ENCODE data around the gene RAB15. TPM values are rescaled to one million over a fixed set of nuclear protein-coding genes. Genes with fewer than 3 reads are reported as not detected.

RAB15 gene
- total RNA-seq, 1 experiment from 2014 or later, result 0.28 TPM

DNA sequence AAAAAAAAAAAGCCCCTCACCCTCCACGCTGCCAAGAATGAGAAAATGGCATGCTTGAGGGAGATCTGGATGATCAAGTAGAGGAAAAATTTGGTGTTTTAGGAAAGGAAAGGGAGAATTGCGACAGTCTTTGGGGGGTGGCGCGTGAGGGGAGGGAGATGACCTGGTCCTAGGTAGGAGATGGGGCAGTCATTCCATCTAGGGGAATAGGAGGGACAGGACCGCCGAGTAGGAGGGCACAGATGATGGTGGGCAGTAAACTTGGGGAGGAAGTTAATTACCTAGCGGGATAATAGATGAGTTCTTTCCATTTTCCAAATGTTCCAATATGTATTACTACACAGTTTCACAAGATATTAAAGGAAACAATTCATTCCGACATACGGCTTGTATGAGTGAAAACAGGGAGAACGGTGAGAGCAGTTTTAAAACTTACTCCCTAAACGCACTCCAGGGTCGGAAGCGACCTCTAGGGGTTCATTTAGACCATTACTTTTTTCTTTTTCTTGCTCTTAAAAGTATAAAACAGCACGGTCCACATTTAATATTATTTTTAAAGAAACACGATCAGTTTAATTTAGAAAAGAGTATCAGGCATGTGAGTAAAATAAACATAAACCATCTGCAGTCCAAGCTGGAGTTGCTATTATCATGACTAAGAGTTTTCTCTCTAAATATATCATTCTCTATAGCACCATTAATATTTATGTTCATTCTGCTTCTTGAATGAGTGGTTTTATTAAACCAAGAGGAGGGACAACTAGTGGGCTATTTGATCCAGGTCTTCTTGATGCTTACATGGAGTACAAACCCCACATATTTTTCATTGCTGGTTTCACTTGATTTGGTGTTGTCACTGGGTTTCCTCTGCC is 11.5 kb upstream of the RAB15 start:
- ChIA-PET CTCF (interaction anchor here (0.6 to 2.0 kb wide), 11 partner anchors 10 to 520 kb away, joined by 3 to 11 read pairs (median 3); no protein-coding TSS in a partner anchor), POLR2A (no interaction called here)
- H3K4me1 Mint-ChIP-seq (ENCODE audit: insufficient read depth, unreplicated experiment), result peaks cover 10% of the 10 kb centered on the region
- no peaks in the 10 kb centered on the region for H3K9me3 Mint-ChIP-seq (ENCODE audit: unreplicated experiment)
- BruUV-seq (replicated peaks), result no TSS peak
- H3K36me3 Mint-ChIP-seq (ENCODE audit: insufficient read depth, unreplicated experiment), result peaks cover 12% of the 10 kb centered on the region
- H3K4me3 Mint-ChIP-seq (ENCODE audit: unreplicated experiment), result peak overlapping the region; percentile 65
- TF ChIP-seq, protein P1, sequence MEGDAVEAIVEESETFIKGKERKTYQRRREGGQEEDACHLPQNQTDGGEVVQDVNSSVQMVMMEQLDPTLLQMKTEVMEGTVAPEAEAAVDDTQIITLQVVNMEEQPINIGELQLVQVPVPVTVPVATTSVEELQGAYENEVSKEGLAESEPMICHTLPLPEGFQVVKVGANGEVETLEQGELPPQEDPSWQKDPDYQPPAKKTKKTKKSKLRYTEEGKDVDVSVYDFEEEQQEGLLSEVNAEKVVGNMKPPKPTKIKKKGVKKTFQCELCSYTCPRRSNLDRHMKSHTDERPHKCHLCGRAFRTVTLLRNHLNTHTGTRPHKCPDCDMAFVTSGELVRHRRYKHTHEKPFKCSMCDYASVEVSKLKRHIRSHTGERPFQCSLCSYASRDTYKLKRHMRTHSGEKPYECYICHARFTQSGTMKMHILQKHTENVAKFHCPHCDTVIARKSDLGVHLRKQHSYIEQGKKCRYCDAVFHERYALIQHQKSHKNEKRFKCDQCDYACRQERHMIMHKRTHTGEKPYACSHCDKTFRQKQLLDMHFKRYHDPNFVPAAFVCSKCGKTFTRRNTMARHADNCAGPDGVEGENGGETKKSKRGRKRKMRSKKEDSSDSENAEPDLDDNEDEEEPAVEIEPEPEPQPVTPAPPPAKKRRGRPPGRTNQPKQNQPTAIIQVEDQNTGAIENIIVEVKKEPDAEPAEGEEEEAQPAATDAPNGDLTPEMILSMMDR (IDR thresholded peaks at IDR 0.05; ENCODE audit: unreplicated experiment), result peak; percentile 52
- peaks cover 12% of the 10 kb centered on the region for H3K27me3 Mint-ChIP-seq (ENCODE audit: insufficient read depth, unreplicated experiment)
- H3K27ac Mint-ChIP-seq (ENCODE audit: low read depth, unreplicated experiment), result no peak overlapping the region
- intact Hi-C loops (cut with micrococcal nuclease), result loop anchor here (2.0 to 10.0 kb wide), 2 partner anchors 161 to 309 kb away; no protein-coding TSS in a partner anchor
- DNase-seq (ENCODE audit: unreplicated experiment), result peak; percentile 66

DNA sequence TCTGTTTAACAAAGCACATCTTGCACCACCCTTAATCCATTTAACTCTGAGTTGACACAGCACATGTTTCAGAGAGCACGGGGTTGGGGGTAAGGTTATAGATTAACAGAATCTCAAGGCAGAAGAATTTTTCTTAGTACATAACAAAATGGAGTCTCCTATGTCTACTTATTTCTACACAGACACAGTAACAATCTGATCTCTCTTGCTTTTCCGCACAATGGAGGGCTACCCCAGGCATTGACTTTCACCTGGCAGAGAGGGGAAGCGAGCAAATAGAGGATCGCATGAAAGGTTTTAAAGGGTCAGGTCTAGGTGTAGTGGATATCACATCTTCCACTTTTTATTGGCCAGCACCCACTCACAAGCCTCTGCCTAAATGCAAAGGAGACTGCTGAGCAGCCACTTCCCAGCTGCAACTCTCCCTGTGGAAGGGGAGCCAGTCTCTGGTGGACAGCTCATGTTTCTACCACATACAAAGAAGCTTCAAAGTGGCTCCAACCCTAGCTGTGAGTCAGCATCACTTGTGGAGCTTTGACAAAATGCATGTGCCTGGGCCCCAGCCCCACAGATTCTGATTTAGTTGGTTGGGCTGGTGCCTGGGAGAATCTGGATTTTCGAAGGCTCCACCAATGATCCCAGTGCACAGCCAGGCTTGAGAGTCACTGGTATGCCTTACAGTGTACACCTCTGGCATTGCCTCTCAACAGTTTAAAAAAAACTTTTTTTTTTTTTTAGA is 7.4 kb upstream of the RAB15 start:
- no peak overlapping the region for H3K27ac Mint-ChIP-seq (ENCODE audit: low read depth, unreplicated experiment)
- TF ChIP-seq, protein P1 (IDR thresholded peaks at IDR 0.05; ENCODE audit: unreplicated experiment), result no peak
- intact Hi-C loops (cut with micrococcal nuclease), result loop anchor here (10.0 kb wide), 1 partner anchor 305 kb away; no protein-coding TSS in a partner anchor
- peaks cover 30% of the 10 kb centered on the region for H3K27me3 Mint-ChIP-seq (ENCODE audit: insufficient read depth, unreplicated experiment)
- no peaks in the 10 kb centered on the region for H3K9me3 Mint-ChIP-seq (ENCODE audit: unreplicated experiment)
- peaks cover 10% of the 10 kb centered on the region for H3K4me1 Mint-ChIP-seq (ENCODE audit: insufficient read depth, unreplicated experiment)
- ChIA-PET POLR2A (interaction anchor here (0.7 kb wide), 1 partner anchor 66 kb away, joined by 3 read pairs; no protein-coding TSS in a partner anchor), CTCF (interaction anchor here (0.7 to 0.8 kb wide), 2 partner anchors 218 to 304 kb away, joined by 4 read pairs; no protein-coding TSS in a partner anchor)
- no TSS peak for BruUV-seq (replicated peaks)
- H3K36me3 Mint-ChIP-seq (ENCODE audit: insufficient read depth, unreplicated experiment), result no peaks in the 10 kb centered on the region
- no peak for DNase-seq (ENCODE audit: unreplicated experiment)
- no peak overlapping the region for H3K4me3 Mint-ChIP-seq (ENCODE audit: unreplicated experiment)

DNA sequence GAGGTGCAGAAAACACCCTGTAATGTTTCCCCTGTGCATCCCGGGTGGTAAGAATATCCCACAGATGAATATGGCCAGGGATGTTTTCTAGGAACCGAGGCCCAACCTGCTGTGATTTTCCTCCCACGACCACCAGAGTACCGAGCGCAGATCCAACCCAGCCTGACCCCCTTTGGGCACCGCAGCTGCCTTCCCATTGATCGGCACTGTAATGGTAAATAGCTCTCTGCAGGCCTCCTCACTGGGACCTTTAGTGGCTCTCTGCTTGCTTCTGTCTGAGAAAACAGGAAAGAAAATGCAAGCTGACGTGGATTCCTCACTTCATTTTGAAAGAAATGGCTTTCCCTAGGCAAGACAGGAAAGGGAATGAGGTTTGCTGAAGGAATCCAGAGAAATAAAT is 2.4 kb upstream of the RAB15 start:
- Mint-ChIP-seq H3K4me1 (ENCODE audit: insufficient read depth, unreplicated experiment) (no peaks in the 10 kb centered on the region), H3K9me3 (ENCODE audit: unreplicated experiment) (no peaks in the 10 kb centered on the region), H3K36me3 (ENCODE audit: insufficient read depth, unreplicated experiment) (no peaks in the 10 kb centered on the region), H3K27me3 (ENCODE audit: insufficient read depth, unreplicated experiment) (peaks cover 18% of the 10 kb centered on the region), H3K27ac (ENCODE audit: low read depth, unreplicated experiment) (no peak overlapping the region), H3K4me3 (ENCODE audit: unreplicated experiment) (no peak overlapping the region)
- ChIA-PET CTCF (interaction anchor here (0.5 to 1.4 kb wide), 2 partner anchors 17 to 1064 kb away, joined by 3 read pairs; no protein-coding TSS in a partner anchor), POLR2A (interaction anchor here (0.6 to 1.0 kb wide), 2 partner anchors 12 to 97 kb away, joined by 3 to 5 read pairs; partner anchors contain the start of gene FNTB)
- no peak for DNase-seq (ENCODE audit: unreplicated experiment)
- TF ChIP-seq, protein P1 (IDR thresholded peaks at IDR 0.05; ENCODE audit: unreplicated experiment), result no peak
- intact Hi-C loops (cut with micrococcal nuclease), result no loop called here
- BruUV-seq (replicated peaks), result no TSS peak

DNA sequence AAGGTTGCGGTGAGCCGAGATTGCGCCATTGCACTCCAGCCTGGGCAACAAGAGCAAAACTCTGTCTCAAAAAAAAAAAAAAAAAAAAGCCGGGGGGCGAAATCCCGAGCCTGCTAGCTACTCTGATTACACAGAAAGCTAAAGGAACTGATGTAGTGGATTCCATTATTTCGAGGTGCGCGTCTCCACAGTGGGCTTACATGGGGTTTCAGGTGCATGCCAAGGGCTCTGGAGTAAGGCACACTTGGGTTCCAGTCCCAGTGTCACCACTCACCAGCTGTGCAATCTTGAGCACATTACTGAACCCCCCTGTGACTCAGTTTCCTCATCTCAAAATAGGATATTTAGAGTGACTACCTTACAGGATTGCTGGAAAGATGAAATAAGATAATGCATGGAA is 1.7 kb upstream of the RAB15 start:
- Mint-ChIP-seq H3K36me3 (ENCODE audit: insufficient read depth, unreplicated experiment) (no peaks in the 10 kb centered on the region), H3K9me3 (ENCODE audit: unreplicated experiment) (no peaks in the 10 kb centered on the region), H3K4me3 (ENCODE audit: unreplicated experiment) (no peak overlapping the region), H3K27me3 (ENCODE audit: insufficient read depth, unreplicated experiment) (peaks cover 18% of the 10 kb centered on the region), H3K27ac (ENCODE audit: low read depth, unreplicated experiment) (no peak overlapping the region), H3K4me1 (ENCODE audit: insufficient read depth, unreplicated experiment) (no peaks in the 10 kb centered on the region)
- BruUV-seq (replicated peaks), result no TSS peak
- intact Hi-C loops (cut with micrococcal nuclease), result no loop called here
- TF ChIP-seq, protein P1 (IDR thresholded peaks at IDR 0.05; ENCODE audit: unreplicated experiment), result no peak
- no peak for DNase-seq (ENCODE audit: unreplicated experiment)
- POLR2A ChIA-PET, result interaction anchor here (0.6 kb wide), 1 partner anchor 466 kb away, joined by 3 read pairs; no protein-coding TSS in a partner anchor
- CTCF ChIA-PET, result interaction anchor here (1.0 to 1.1 kb wide), 2 partner anchors 10 to 11 kb away, joined by 3 read pairs; no protein-coding TSS in a partner anchor

Data from MCF 10A (cell line).